Fibroblast of skin of right biceps (primary cell): ENCODE results near the gene NME5.

ENCODE experiments used
- DNase-seq: peaks from one replicate; pipeline ENCODE4 v3.0.0-alpha.2; 2013

The NME5 gene

DNA sequence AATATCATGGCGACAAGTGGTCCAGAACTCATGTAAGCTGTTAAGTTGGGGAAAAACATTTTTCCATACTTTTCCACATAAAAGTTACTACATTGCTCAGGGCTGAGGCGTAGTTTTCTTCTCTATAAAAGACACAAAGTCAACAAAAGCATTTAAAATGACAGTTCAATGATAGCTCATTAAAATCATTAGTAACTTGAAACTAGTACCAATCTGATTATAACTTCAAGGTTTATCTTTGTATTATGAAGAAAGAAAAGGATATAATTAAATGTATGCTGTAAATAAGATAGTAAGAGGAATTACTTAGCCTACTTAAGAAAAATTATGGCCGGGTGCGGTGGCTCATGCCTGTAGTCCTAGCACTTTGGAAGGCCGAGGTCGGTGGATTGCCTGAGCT, 9.9 kb downstream of the NME5 start:
- DNase-seq = no peak

DNA sequence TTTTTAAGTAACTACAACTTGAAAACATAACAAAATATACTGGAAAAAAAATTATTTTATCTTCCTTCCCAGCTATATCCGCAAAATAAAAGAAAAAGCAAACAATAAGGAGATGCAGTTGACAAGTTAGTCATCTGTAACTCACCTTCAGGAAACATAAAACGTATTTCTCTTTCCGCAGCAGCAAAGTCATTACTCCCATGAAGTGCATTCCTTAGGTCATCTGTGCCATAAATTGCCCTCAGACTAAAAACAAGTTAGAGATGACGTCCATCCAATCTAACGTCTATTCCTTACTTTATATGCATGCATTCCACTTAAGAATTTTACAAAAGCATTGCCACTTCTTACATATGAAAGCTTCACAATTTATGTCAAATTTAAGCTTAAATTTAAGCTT, 10.9 kb downstream of the NME5 start:
- no peak for DNase-seq

DNA sequence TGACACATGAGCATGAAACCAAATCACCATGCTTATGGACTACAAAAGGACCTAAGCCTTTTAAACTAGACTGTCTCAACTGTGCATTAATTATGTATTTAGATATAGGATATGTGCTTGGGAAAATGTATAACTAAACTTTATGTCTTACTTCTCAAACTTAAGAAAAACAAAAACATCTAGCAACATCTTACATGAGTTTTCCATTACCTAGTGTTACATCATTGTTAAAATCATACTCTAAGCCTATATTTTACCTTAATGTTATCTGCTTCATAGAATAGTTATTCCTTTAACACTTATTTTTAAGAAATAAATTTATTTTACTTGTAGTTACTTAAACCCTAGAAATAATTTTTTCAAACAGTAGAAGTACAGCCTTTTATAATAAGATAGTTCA, 24.0 kb downstream of the NME5 start:
- DNase-seq = no peak

DNA sequence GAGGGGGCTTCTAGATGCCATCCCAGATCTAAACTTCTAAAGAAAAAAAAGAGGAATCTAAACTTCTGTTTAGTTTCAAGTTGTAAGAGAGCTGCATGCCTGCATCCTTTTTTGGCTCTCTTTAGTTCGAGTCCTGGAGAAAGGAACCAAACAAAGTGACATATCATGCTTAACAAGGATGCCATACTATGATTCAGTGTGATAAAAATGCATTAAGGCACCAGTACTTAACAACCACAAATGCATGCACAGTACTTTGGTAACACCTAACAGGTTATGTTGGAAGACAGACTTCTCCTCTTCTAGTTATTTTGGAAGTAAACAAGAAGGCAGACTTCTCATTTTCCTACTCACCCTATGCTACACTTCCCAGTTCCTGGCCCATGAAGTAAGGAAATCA, 27.3 kb downstream of the NME5 start:
- peak; percentile 42 for DNase-seq

DNA sequence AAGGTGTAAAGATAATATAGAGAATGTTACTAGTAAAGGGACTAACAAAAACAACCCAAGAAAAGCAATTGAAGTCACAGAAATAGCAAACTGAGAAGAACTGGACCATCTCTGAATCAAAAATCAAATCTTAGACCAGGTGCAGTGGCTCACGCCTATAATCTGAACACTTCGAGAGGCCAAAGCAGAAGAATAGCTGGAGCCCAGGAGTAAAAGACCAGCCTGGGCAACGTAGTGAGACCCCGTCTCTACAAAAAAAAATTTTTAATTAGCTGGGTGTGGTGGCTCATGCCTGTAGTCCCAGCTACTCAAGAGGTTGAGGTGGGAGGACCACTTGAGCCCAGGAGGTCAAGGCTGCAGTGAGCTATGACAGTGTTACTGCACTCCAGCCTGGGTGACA, 28.0 kb downstream of the NME5 start:
- no peak for DNase-seq

DNA sequence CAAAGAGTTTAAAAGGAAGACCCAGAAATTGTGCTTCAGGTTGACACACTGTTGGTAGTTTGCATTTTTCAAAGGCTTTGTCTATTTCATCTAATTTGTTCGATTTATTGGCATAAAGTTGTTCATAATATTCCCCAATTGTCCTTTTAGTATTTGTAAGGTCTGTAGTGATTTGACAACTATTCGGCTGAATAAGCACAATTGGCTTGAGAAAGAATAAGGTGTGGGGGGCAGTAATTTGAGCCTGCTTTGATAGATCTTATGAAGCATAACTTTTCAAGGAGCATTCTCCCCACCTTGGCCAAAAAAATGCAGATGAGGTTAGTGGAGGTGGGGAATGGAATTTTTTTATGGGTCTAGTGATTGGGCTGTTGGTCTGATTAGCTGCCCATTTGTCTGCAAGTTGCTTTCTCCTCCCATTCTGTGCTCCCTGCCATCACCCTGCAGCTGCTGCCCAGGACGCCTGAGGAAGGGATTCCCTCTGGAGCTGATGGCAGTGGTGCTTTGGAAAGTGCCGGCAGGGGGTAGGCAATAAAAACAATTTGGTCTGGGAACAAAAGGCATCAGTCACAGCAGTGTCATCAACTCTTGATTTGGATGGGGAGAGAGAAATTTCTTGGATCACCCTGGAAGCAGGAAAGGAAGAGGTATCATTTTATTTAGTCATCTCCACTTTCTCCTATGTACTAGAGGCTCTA, 28.8 kb downstream of the NME5 start:
- peak; percentile 12 for DNase-seq

DNA sequence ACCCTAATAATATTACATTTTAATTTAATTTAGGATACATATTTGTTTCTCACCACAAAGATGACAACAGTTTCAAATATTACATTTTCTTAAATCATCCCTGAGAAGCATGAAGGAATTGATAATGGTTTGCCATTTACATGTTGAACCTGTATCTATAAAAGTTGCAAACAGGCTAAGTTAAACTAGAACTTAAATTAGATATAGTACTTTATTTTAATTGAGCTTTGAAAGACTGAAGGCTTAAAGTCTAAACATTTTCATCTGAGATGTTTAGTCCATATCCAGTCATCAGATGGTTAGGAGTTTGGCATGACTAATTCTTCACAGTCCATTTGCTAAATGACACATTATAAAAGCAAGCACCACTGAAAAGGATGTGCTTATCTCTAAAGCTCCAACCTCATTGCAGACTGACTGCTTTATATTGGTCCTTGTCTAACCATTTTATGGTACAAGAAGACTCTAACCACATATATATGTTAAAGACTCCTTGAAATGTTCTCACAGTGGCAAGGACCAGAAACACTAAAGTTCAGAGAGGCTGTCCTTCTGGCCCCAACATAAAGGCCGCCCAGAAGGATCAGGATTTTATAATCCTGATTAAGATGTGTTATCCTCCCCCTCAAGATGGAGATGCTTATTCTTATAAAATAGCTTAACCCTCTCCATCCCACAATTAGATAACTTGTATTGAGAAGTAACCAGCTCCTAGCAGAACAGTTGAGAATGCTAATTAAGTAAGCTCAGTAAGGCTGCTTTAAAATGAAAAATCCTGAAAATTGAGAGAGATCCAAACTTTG, 29.6 kb downstream of the NME5 start:
- peak; percentile 30 for DNase-seq

DNA sequence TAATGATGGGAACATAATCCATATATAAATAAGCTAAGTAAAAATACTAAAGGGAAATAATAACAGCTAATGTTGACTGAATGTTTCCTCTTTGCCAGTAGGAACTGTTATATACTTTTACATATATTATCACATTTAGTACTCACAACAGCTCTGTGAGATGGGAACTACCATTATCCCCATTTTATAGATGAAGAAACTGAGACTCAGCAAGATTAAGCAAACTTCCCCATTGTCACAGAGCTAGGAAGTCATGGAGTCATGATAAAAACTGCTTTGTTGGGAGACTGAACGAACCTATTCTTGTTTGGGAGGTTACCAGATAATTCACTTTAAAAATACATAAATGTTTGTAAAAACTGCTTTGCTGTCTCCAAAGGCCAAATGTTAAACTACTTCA, 32.0 kb downstream of the NME5 start:
- DNase-seq = no peak

DNA sequence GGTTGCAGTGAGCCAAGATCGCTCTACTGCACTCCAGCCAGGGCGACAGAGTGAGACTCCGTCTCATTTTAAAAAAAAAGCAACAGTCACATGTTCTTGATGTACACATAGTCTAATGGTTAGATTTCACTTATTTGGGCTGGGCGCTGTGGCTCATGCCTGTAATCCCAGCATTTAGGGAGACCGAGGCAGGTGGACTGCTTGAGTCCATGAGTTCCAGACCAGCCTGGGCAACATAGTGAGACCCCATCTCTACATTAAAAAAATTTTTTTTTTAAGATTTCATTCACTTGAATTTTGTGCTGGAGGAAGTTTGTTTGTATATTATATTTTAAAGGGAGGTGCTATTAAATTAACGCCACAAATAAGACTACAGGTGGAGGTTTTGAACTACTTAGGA, 33.5 kb downstream of the NME5 start:
- DNase-seq = no peak

DNA sequence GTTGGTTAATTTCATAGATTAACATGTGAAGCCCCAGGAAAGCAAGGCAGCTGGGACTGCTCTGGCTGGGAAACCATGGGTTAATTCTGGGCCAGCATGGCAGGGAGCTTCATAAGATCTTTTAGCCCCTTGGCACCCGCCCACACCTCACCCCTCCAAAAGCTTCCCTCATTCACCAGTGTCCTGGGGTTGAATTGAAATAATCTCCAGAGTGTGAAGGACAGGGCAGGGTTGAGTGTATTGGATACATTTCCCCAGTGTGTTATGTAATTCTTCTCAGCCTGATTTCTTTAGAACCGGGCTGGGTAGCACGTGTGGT, 36.0 kb downstream of the NME5 start:
- no peak for DNase-seq

DNA sequence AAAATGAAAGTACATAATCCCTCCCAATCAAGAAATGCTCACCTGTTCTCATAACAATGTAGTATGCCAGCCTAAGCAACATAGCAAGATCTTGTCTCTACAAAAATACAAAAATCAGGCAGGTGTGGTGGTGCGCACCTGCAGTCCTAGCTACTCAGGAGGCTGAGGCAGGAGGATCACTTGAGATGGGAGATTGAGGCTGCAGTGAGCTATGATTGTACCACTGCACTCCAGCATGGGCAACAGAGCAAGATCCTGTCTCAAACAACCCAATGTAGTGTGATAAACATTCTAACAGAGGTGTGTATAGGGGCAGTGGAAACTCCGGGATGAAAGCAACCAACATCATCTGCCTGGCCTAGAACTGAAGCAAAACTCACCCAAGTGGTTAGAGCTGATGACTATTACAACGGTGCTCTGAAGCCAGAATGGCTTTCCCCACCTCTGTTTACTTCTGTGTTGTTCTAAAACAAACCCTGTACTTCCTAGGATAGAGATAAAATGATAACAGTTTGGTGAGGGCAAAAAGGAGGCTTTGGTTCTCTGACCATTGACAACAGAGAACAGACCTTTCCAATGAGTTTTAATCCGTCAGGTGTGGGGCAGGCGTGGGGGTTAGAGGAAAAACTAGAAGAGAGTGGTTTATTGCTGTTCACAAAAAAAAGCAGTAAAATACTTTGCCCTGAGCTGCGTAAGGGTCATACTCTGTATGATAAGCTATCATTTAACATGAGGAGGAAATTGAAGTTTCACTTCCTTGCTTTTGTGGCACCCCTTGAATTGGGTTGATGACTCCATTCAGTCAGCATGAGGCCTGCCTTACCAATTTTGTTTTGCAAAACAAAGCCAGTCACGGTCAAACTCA, 36.5 kb downstream of the NME5 start:
- DNase-seq = no peak

DNA sequence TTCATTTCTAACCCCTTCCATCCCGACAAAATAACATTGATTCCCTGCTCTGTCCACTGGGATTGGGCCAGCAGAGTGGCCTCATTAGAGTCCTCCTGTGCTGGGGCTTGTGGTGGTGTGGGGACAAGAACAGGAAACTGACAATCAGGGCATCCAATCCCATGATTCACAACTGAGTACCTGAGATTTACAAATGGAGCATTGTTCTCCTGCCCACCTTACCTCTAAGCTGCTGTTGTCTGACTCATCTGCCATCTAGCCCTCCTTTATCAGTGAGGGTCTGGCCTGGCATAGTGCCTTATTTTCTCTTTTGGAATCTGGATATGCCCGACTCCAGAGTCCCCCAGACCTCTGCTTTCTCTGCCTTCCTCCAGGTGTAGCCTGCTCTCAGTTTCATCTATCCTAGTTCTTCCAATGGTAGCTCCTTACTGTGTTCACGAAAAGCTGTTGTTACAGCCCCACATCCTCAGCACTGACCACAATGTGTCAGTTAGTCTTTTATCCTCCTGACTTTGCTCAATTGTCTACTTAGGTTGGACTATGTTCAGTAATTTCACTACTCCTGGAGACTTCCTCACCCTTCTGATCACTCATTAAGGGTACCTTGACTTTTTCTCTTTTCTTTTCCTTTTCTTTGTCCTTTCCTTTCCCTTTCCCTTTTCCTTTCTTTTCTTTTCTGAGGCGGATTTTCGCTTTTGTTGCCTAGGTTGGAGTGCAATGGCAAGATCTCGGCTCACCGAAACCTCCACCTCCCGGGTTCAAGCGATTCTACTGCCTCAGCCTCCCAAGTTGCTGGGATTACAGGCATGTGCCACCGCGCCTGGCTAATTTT, 42.0 kb downstream of the NME5 start:
- DNase-seq = no peak

DNA sequence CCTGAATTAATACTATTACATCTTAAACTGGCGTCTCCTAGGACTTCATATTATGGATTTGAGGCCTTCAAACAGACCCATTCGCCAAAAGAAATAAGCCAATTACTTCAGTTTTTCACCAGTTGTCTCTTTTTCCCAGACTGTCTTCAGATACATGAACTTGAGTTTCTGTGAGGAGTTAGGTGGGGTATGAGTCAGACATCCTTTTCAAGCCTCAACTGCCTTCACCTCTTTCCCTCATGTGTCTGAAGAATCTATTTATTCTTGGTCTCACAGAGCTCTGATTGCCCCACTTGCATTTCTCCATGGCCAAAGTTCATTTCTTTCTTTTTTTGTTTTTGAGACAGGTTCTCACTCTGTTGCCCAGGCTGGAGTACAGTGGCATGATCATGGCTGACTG, 42.9 kb downstream of the NME5 start:
- DNase-seq = no peak

DNA sequence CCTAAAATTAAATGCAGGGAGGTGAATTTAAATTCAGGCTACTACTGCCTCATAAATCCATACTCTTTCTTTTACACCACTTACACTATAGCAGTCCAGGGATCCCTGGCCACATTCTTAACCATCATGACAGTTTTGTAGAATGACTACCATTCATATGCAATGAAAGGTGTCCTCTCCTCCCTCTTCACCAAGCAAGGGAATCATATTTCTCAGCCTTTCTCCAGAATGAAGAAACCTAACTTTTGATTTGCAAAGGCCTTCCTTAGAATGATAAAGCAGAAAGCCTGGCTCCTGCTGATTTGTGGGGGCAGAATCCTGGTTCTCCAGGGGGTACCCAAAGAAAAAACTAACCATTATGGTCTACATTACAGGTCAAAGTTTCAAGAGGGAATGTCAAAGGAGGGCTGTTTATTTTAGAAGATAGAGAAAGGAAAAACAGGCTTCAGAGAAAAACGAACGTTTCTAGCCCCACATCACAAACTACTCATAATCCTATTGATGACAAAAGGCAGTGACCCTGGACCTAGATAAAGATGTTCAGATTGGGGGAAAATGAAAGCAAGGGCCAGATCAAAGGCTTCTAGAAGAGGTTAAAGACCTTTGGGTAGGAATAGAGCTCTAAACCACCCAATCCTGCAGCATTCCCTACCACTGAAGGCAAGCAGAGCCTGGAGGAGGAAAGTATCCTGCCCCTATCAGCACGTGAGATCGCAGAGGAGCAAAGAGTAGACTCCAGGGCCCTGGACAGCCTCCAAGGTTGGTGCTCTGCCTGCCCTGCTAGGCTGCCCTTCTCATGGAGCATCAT, 43.9 kb downstream of the NME5 start:
- no peak for DNase-seq

DNA sequence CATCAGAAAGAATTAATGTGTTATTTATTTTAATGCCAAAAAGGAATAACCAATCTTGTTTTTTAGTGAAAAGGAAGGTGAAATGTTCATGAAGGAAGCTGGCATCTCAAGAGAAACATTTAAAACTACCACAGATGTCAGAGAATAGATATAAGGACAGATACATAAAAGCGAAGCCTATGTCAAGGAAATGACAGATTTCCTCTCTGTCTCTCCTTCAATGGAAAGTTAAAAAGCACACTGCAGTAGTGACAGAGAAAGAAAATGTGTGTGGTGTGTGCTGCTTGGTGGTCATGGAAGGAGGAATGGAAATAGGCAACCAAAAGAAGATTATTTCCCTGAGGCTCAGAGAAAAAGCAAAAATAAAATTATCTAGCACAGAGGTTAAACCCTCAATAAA, 46.2 kb downstream of the NME5 start:
- no peak for DNase-seq

DNA sequence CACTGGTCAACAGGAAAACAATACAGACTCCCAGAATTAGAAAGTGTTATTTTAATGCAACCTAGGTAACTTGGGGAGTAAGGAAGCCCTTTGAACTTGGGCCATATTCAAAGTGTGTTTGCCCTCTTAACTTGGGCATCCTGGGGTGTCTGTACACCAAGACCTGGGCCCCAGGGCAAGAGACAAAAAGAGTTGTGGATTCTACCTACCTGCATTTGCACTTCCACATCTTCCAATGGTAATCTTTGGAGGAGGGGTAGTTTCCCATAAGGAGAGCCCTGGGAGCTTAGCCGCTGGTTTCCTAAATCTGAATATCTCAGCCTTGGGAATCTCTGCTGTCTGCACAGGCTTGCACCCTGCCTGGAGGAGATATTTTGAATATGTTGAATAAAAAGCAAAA, 46.9 kb downstream of the NME5 start:
- DNase-seq = no peak

DNA sequence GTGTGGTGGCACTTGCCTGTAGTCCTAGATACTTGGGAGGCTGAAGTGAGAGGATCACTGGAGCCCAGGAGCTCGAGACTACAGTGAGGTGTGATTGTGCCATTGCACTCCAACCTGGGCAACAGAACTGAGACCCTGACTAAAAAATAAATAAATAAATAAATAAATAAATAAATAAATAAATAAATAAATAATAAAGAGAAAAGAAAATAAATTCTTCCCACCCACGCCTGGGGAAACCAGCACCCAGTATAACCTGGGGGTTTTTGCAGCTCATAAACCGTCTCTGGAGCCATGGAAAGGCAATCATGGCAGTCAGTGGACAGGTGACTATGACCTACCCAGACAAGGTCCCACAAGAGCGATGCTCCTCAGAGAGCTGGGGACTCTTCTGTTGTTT, 47.5 kb downstream of the NME5 start:
- DNase-seq = no peak

DNA sequence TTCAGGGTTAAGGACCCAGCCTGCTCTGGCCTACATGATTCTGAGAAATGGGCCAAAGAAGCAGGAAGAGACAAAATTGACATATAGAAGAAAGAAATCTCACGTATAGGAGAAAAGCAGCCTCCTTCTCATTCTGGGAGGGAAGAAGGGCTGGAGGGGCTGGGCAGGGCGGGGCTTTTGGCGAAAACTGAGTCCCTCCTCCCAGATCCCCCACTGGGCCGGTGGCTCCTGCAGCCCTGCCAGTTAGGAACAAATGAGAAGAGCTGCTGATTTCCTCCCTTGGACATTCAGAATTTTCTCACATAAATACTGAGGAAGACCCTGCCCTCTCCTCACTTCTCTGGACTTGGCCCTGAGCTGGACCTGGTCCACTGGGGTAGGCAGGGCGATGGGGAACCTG, 55.5 kb downstream of the NME5 start, which contains the start of gene WNT8A:
WNT8A (plus strand) TSS at position 332 of the 400 bp plus-strand sequence. CDS start 95 bp downstream, outside the sequence.
- no peak for DNase-seq

DNA sequence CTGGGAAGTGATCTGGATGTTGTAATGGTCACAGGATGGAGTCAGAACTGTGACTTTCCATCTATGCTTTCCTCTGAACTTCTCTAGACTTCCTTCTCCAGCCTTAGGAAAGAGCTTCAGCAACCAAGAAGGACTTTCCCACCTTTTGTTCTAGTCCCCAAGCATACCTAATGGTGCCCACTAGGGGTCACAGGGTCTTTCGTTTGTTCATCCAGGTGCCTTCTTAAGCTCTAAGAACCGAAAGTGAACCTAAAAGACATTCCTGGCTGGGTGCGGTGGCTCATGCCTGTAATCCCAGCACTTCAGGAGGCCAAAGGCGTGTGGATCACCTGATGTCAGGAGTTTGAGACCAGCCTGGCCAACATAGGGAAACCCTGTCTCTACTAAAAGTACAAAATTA, 57.2 kb downstream of the NME5 start:
- no peak for DNase-seq

DNA sequence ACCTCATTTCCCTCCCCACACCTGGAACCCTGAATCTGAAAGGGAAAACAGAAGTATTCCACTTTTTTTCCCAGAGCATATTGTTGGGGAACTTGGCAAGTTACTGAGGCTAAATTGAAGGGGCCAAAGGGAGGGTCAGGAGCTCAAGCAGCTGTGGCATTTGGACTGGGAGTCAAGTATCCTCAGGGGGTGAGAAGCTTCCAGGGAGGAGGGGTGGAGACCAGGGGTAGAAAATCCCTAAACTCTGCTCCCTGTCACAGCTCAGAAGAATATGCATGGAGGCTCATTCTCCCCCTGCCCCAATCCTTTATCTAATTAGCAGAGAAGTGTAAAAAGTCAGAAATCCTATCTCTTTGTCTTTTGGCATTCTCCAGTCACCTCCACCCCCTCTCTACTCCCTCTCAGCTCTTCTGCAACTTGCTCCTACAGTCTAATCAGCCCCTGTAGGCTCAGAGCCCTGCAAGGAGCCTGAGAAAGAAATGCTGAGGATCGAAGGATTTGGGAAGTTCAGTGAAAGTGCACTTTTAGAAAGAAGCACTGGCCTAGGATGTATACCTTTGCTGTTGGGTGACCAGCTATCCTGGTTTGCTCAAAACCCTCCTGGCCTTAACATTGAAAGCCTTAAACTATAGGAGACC, 61.1 kb downstream of the NME5 start:
- DNase-seq = no peak

DNA sequence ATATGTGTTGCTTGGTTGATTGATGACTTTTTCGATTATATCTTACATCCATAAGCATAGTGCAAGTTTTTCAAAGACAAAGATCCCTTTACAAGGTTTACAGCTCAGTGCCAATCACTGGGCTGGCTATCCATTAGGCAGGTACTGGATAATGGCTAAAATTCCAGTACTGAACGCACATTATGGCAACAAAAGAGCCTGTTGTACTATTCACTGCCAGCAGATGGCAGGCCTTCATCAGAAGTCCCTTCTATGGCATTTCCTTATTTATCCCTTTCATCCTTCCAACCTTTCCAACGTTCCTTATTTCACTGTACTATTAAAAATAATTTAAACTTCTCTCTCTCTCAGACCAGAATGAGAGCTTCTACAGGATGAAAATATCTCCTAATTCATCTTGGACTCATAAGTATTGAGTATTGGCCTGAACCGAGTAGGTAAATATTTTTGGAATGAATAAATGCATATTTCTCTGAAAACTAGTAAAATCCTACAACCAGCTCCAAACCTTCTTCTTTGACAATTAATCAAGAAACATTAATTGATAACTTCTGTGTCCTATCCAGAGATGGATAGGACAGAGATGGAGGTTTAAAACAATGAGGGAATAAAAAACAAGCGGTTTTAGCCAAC, 62.0 kb downstream of the NME5 start:
- peak; percentile 56 for DNase-seq
